Activated T-helper 17 cell treated with anti-CD3 and anti-CD28 coated beads, Interleukin-2, amount 50 U/mL, for 72 hours (primary cell): Measurements from ENCODE around the gene LAMTOR3. TPM values are rescaled to one million over a fixed set of nuclear protein-coding genes. Genes with fewer than 3 reads are reported as not detected.

Experiments used
- ATAC-seq: fragments of 150-1000 bp; cut with Tn5 transposase; replicated peaks from 2 replicates; pipeline ENCODE4 v1.10.0; 2021; ENCODE audit warnings: mild to moderate bottlenecking, moderate library complexity
- H3K27ac Mint-ChIP-seq: one replicate; pipeline ENCODE4 v1.8.0; 2022; ENCODE audit warnings: mixed read lengths
- H3K27me3 Mint-ChIP-seq: one replicate; pipeline ENCODE4 v1.8.0; 2022; ENCODE audit warnings: mixed read lengths
- H3K36me3 Mint-ChIP-seq: one replicate; pipeline ENCODE4 v1.8.0; 2022; ENCODE audit warnings: low read depth, mild to moderate bottlenecking, mixed read lengths
- H3K4me1 Mint-ChIP-seq: one replicate; pipeline ENCODE4 v1.8.0; 2022; ENCODE audit warnings: mixed read lengths
- H3K4me3 Mint-ChIP-seq: one replicate; pipeline ENCODE4 v1.8.0; 2022; ENCODE audit warnings: mild to moderate bottlenecking, mixed read lengths
- H3K9me3 Mint-ChIP-seq: one replicate; pipeline ENCODE4 v1.8.0; 2022; ENCODE audit warnings: mixed read lengths
- total RNA-seq, 2 donors: library from RNA; stranded (reverse); gene quantifications; one replicate each; pipeline ENCODE4 v1.2.3, GENCODE V29; 2022

LAMTOR3 gene
- total RNA-seq, 2 donors from 2014 or later = 31.6 to 31.9 TPM

- H3K9me3 Mint-ChIP-seq = no peaks in the 10 kb centered on the region
- H3K4me3 Mint-ChIP-seq = peak overlapping the region; percentile 80
- no peaks in the 10 kb centered on the region for H3K27me3 Mint-ChIP-seq
- peak overlapping the region; percentile 100 for H3K27ac Mint-ChIP-seq
- no peak for ATAC-seq
- H3K4me1 Mint-ChIP-seq = peaks cover 72% of the 10 kb centered on the region
- H3K36me3 Mint-ChIP-seq = peaks cover 65% of the 10 kb centered on the region
These were observed 41.0 kb downstream of the LAMTOR3 start for GRCh38 chr4:99853190-99853589.

GRCh38 chr4:99852199-99852749 lies 42.0 kb downstream of the LAMTOR3 start:
- peak overlapping the region; percentile 100 for H3K27ac Mint-ChIP-seq
- peak overlapping the region; percentile 80 for H3K4me3 Mint-ChIP-seq
- no peaks in the 10 kb centered on the region for H3K9me3 Mint-ChIP-seq
- no peaks in the 10 kb centered on the region for H3K27me3 Mint-ChIP-seq
- peaks cover 69% of the 10 kb centered on the region for H3K36me3 Mint-ChIP-seq
- peak; percentile 5 for ATAC-seq
- H3K4me1 Mint-ChIP-seq = peaks cover 77% of the 10 kb centered on the region

GRCh38 chr4:99848591-99849001 lies 45.6 kb downstream of the LAMTOR3 start:
- Mint-ChIP-seq H3K4me3 (peak overlapping the region; percentile 68), H3K4me1 (peaks cover 68% of the 10 kb centered on the region), H3K36me3 (peaks cover 65% of the 10 kb centered on the region), H3K9me3 (no peaks in the 10 kb centered on the region), H3K27ac (peak overlapping the region; percentile 95), H3K27me3 (no peaks in the 10 kb centered on the region)
- peak; percentile 59 for ATAC-seq

GRCh38 chr4:99847362-99847976 lies 46.8 kb downstream of the LAMTOR3 start:
- Mint-ChIP-seq H3K9me3 (no peaks in the 10 kb centered on the region), H3K36me3 (peaks cover 65% of the 10 kb centered on the region), H3K27ac (peak overlapping the region; percentile 95), H3K4me1 (peaks cover 58% of the 10 kb centered on the region), H3K4me3 (peak overlapping the region; percentile 68), H3K27me3 (no peaks in the 10 kb centered on the region)
- peak; percentile 54 for ATAC-seq

- Mint-ChIP-seq H3K4me3 (peak overlapping the region; percentile 68), H3K4me1 (peaks cover 56% of the 10 kb centered on the region), H3K27me3 (no peaks in the 10 kb centered on the region), H3K36me3 (peaks cover 65% of the 10 kb centered on the region), H3K27ac (peak overlapping the region; percentile 95), H3K9me3 (no peaks in the 10 kb centered on the region)
- no peak for ATAC-seq
These were observed 47.3 kb downstream of the LAMTOR3 start for GRCh38 chr4:99846891-99847290.

GRCh38 chr4:99845708-99846469 lies 48.3 kb downstream of the LAMTOR3 start:
- Mint-ChIP-seq H3K9me3 (no peaks in the 10 kb centered on the region), H3K4me3 (peak overlapping the region; percentile 68), H3K27ac (peak overlapping the region; percentile 95), H3K27me3 (no peaks in the 10 kb centered on the region), H3K4me1 (peaks cover 59% of the 10 kb centered on the region), H3K36me3 (peaks cover 68% of the 10 kb centered on the region)
- ATAC-seq = peak; percentile 25

GRCh38 chr4:99845179-99845578 lies 49.0 kb downstream of the LAMTOR3 start:
- peaks cover 73% of the 10 kb centered on the region for H3K36me3 Mint-ChIP-seq
- no peak for ATAC-seq
- H3K27me3 Mint-ChIP-seq = no peaks in the 10 kb centered on the region
- no peaks in the 10 kb centered on the region for H3K9me3 Mint-ChIP-seq
- peak overlapping the region; percentile 68 for H3K4me3 Mint-ChIP-seq
- H3K27ac Mint-ChIP-seq = peak overlapping the region; percentile 95
- H3K4me1 Mint-ChIP-seq = peaks cover 56% of the 10 kb centered on the region

- peaks cover 49% of the 10 kb centered on the region for H3K4me1 Mint-ChIP-seq
- ATAC-seq = no peak
- H3K36me3 Mint-ChIP-seq = peaks cover 82% of the 10 kb centered on the region
- no peaks in the 10 kb centered on the region for H3K27me3 Mint-ChIP-seq
- H3K27ac Mint-ChIP-seq = no peak overlapping the region
- H3K4me3 Mint-ChIP-seq = no peak overlapping the region
- H3K9me3 Mint-ChIP-seq = no peaks in the 10 kb centered on the region
These were observed 50.2 kb downstream of the LAMTOR3 start for GRCh38 chr4:99844048-99844447.

- no peak overlapping the region for H3K27ac Mint-ChIP-seq
- no peaks in the 10 kb centered on the region for H3K9me3 Mint-ChIP-seq
- H3K27me3 Mint-ChIP-seq = no peaks in the 10 kb centered on the region
- peaks cover 88% of the 10 kb centered on the region for H3K36me3 Mint-ChIP-seq
- peaks cover 48% of the 10 kb centered on the region for H3K4me1 Mint-ChIP-seq
- ATAC-seq = no peak
- H3K4me3 Mint-ChIP-seq = no peak overlapping the region
These were observed 50.8 kb downstream of the LAMTOR3 start for GRCh38 chr4:99843413-99843812.

GRCh38 chr4:99841129-99841528 lies 53.1 kb downstream of the LAMTOR3 start:
- H3K9me3 Mint-ChIP-seq = no peaks in the 10 kb centered on the region
- peak overlapping the region; percentile 84 for H3K27ac Mint-ChIP-seq
- H3K36me3 Mint-ChIP-seq = peaks cover 88% of the 10 kb centered on the region
- H3K27me3 Mint-ChIP-seq = no peaks in the 10 kb centered on the region
- peak overlapping the region; percentile 17 for H3K4me3 Mint-ChIP-seq
- H3K4me1 Mint-ChIP-seq = peaks cover 41% of the 10 kb centered on the region
- ATAC-seq = peak; percentile 94

GRCh38 chr4:99838927-99839326 lies 55.3 kb downstream of the LAMTOR3 start:
- Mint-ChIP-seq H3K27ac (no peak overlapping the region), H3K9me3 (no peaks in the 10 kb centered on the region), H3K4me3 (no peak overlapping the region), H3K36me3 (peaks cover 85% of the 10 kb centered on the region), H3K27me3 (no peaks in the 10 kb centered on the region), H3K4me1 (peaks cover 33% of the 10 kb centered on the region)
- ATAC-seq = no peak

- H3K9me3 Mint-ChIP-seq = no peaks in the 10 kb centered on the region
- H3K36me3 Mint-ChIP-seq = peaks cover 64% of the 10 kb centered on the region
- H3K4me1 Mint-ChIP-seq = peaks cover 24% of the 10 kb centered on the region
- ATAC-seq = no peak
- H3K4me3 Mint-ChIP-seq = no peak overlapping the region
- peak overlapping the region; percentile 67 for H3K27ac Mint-ChIP-seq
- no peaks in the 10 kb centered on the region for H3K27me3 Mint-ChIP-seq
These were observed 58.3 kb downstream of the LAMTOR3 start for GRCh38 chr4:99835942-99836341.

GRCh38 chr4:99834569-99834968 lies 59.7 kb downstream of the LAMTOR3 start:
- Mint-ChIP-seq H3K4me1 (peaks cover 29% of the 10 kb centered on the region), H3K4me3 (no peak overlapping the region), H3K36me3 (peaks cover 50% of the 10 kb centered on the region), H3K27ac (no peak overlapping the region), H3K27me3 (no peaks in the 10 kb centered on the region), H3K9me3 (no peaks in the 10 kb centered on the region)
- ATAC-seq = no peak

GRCh38 chr4:99833756-99834155 lies 60.5 kb downstream of the LAMTOR3 start:
- Mint-ChIP-seq H3K9me3 (no peaks in the 10 kb centered on the region), H3K4me3 (no peak overlapping the region), H3K27me3 (no peaks in the 10 kb centered on the region), H3K27ac (no peak overlapping the region), H3K36me3 (peaks cover 45% of the 10 kb centered on the region), H3K4me1 (peaks cover 26% of the 10 kb centered on the region)
- no peak for ATAC-seq

GRCh38 chr4:99832758-99833157 lies 61.5 kb downstream of the LAMTOR3 start:
- H3K4me3 Mint-ChIP-seq = no peak overlapping the region
- H3K36me3 Mint-ChIP-seq = peaks cover 39% of the 10 kb centered on the region
- ATAC-seq = no peak
- H3K4me1 Mint-ChIP-seq = peaks cover 26% of the 10 kb centered on the region
- H3K27ac Mint-ChIP-seq = no peak overlapping the region
- no peaks in the 10 kb centered on the region for H3K27me3 Mint-ChIP-seq
- H3K9me3 Mint-ChIP-seq = no peaks in the 10 kb centered on the region
